HEK293 (cell line): ENCODE results near the gene SLC13A3.

Experiments
- CTCF ChIA-PET: fragments of 350-600 bp; formaldehyde crosslinking; extraction: SDS; loops from one replicate; lab custom pipeline; 2021; ENCODE audit warnings: antibody characterized with exemption; lab: Yijun Ruan, JAX
- POLR2A ChIA-PET: fragments of 300-600 bp; formaldehyde crosslinking; extraction: SDS; loops from one replicate; lab custom pipeline; 2020; ENCODE audit warnings: antibody characterized with exemption, inconsistent platforms; lab: Yijun Ruan, JAX
- H3K27ac ChIP-seq: fragments of 200-500 bp; sonication (Bioruptor generic); 2 replicates; pipeline ENCODE4 v1.5.1; 2014; ENCODE audit warnings: low read depth, low read length, control low read depth, inconsistent platforms; ENCODE audit errors: extremely low read depth
- H3K36me3 ChIP-seq, 2 experiments: fragments of 200-500 bp in 1 of 2; sonication (Bioruptor generic) in 1 of 2; 1 replicate in 1 of 2; 2 replicates in 1 of 2; pipeline ENCODE4 v1.5.1; 2014 to 2017; ENCODE audit warnings: inconsistent platforms in 2 of 2, low read length in 2 of 2; ENCODE audit not compliant: control insufficient read depth in 2 of 2, insufficient read depth in 1 of 2
- H3K4me1 ChIP-seq: fragments of 200-500 bp; sonication (Bioruptor generic); 2 replicates; pipeline ENCODE4 v1.5.1; 2014; ENCODE audit warnings: mild to moderate bottlenecking, low read length, inconsistent platforms; ENCODE audit not compliant: control insufficient read depth, insufficient read depth
- H3K4me3 ChIP-seq: 2 replicates; pipeline ENCODE4 v1.5.1; 2011; ENCODE audit warnings: low read depth, mild to moderate bottlenecking, control low read depth, low read length, moderate library complexity
- H3K9me3 ChIP-seq: fragments of 200-500 bp; sonication (Bioruptor generic); 2 replicates; pipeline ENCODE4 v1.5.1; 2014; ENCODE audit warnings: low read depth, low read length, inconsistent platforms; ENCODE audit not compliant: control insufficient read depth, insufficient read depth
- BCL11A ChIP-seq: fragments of 450-650 bp; formaldehyde crosslinking; IDR thresholded peaks from 2 replicates; pipeline ENCODE4 v1.5.1; 2016; ENCODE audit warnings: low read depth, missing biosample characterization, missing genetic modification characterization
- GLI2 ChIP-seq: fragments of 450-650 bp; formaldehyde crosslinking; IDR thresholded peaks from 2 replicates; pipeline ENCODE4; 2017; ENCODE audit warnings: missing biosample characterization, missing genetic modification characterization, low read depth, borderline replicate concordance
- HIC1 ChIP-seq: fragments of 450-650 bp; formaldehyde crosslinking; IDR thresholded peaks from 2 replicates; pipeline ENCODE4 v1.5.1; 2016; ENCODE audit warnings: missing biosample characterization, missing genetic modification characterization
- IKZF3 ChIP-seq: fragments of 450-650 bp; IDR thresholded peaks from 2 replicates; pipeline ENCODE4 v1.5.0; 2018; ENCODE audit warnings: missing biosample characterization, mild to moderate bottlenecking, missing genetic modification characterization, moderate library complexity
- OVOL3 ChIP-seq: fragments of 450-650 bp; formaldehyde crosslinking; IDR thresholded peaks from 2 replicates; pipeline ENCODE4 v1.5.1; 2016; ENCODE audit warnings: missing biosample characterization, missing genetic modification characterization
- PATZ1 ChIP-seq: fragments of 450-650 bp; formaldehyde crosslinking; IDR thresholded peaks from 2 replicates; pipeline ENCODE4 v1.5.1; 2016; ENCODE audit warnings: missing biosample characterization, missing genetic modification characterization
- ZBTB11 ChIP-seq: fragments of 450-650 bp; formaldehyde crosslinking; conservative IDR thresholded peaks from 2 replicates; pipeline ENCODE4 v1.5.1; 2016; ENCODE audit warnings: low read depth, missing biosample characterization, missing genetic modification characterization
- ZBTB20 ChIP-seq: fragments of 450-650 bp; formaldehyde crosslinking; IDR thresholded peaks from 2 replicates; pipeline ENCODE4 v1.5.1; 2016; ENCODE audit warnings: missing biosample characterization, missing genetic modification characterization
- ZEB2 ChIP-seq: fragments of 450-650 bp; formaldehyde crosslinking; IDR thresholded peaks from 2 replicates; pipeline ENCODE4 v1.5.1; 2016; ENCODE audit warnings: missing biosample characterization, missing genetic modification characterization
- ZFP41 ChIP-seq: fragments of 450-650 bp; formaldehyde crosslinking; IDR thresholded peaks from 2 replicates; pipeline ENCODE4 v1.5.1; 2016; ENCODE audit warnings: missing biosample characterization, missing genetic modification characterization, borderline replicate concordance
- ZNF10 ChIP-seq: fragments of 450-650 bp; formaldehyde crosslinking; IDR thresholded peaks from 2 replicates; pipeline ENCODE4 v1.5.1; 2017; ENCODE audit warnings: missing biosample characterization, missing genetic modification characterization
- ZNF114 ChIP-seq: fragments of 450-650 bp; formaldehyde crosslinking; IDR thresholded peaks from 2 replicates; pipeline ENCODE4 v1.5.0; 2017; ENCODE audit warnings: missing biosample characterization, missing genetic modification characterization
- ZNF140 ChIP-seq: fragments of 450-650 bp; formaldehyde crosslinking; IDR thresholded peaks from 2 replicates; pipeline ENCODE4 v1.5.1; 2016; ENCODE audit warnings: missing biosample characterization, missing genetic modification characterization
- ZNF19 ChIP-seq: fragments of 450-650 bp; formaldehyde crosslinking; IDR thresholded peaks from 2 replicates; pipeline ENCODE4; 2016; ENCODE audit warnings: missing biosample characterization, missing genetic modification characterization, low read depth
- ZNF501 ChIP-seq: fragments of 450-650 bp; formaldehyde crosslinking; IDR thresholded peaks from 2 replicates; pipeline ENCODE4 v1.5.1; 2016; ENCODE audit warnings: missing biosample characterization, missing genetic modification characterization
- ZNF529 ChIP-seq: fragments of 450-650 bp; formaldehyde crosslinking; IDR thresholded peaks from 2 replicates; pipeline ENCODE4 v1.5.1; 2017; ENCODE audit warnings: missing genetic modification characterization, missing biosample characterization; ENCODE audit not compliant: insufficient replicate concordance
- ZNF585B ChIP-seq: fragments of 450-650 bp; formaldehyde crosslinking; IDR thresholded peaks from 2 replicates; pipeline ENCODE4 v1.5.1; 2016; ENCODE audit warnings: missing biosample characterization, missing genetic modification characterization
- ZNF610 ChIP-seq: fragments of 450-650 bp; formaldehyde crosslinking; IDR thresholded peaks from 2 replicates; pipeline ENCODE4 v1.5.1; 2016; ENCODE audit warnings: missing biosample characterization, missing genetic modification characterization, borderline replicate concordance
- ZNF629 ChIP-seq: fragments of 450-650 bp; formaldehyde crosslinking; IDR thresholded peaks from 2 replicates; pipeline ENCODE4 v1.5.1; 2017; ENCODE audit warnings: missing biosample characterization, missing genetic modification characterization
- ZNF645 ChIP-seq: fragments of 450-650 bp; formaldehyde crosslinking; IDR thresholded peaks from 2 replicates; pipeline ENCODE4; 2016; ENCODE audit warnings: missing biosample characterization, missing genetic modification characterization
- ZNF660 ChIP-seq: fragments of 450-650 bp; IDR thresholded peaks from 2 replicates; pipeline ENCODE4 v1.5.1; 2018; ENCODE audit warnings: missing biosample characterization, mild to moderate bottlenecking, missing genetic modification characterization
- ZNF701 ChIP-seq: fragments of 450-650 bp; formaldehyde crosslinking; IDR thresholded peaks from 2 replicates; pipeline ENCODE4 v1.5.1; 2016; ENCODE audit warnings: missing biosample characterization, missing genetic modification characterization
- ZNF704 ChIP-seq: fragments of 450-650 bp; formaldehyde crosslinking; IDR thresholded peaks from 2 replicates; pipeline ENCODE4 v1.5.1; 2016; ENCODE audit warnings: missing biosample characterization, missing genetic modification characterization
- ZNF76 ChIP-seq: fragments of 450-650 bp; formaldehyde crosslinking; IDR thresholded peaks from 2 replicates; pipeline ENCODE4; 2016; ENCODE audit warnings: low read depth, missing biosample characterization, missing genetic modification characterization, borderline replicate concordance

The SLC13A3 gene

GRCh38 chr20:46606817-46607190 is 44.5 kb downstream of the SLC13A3 start (continued):
- TF ChIP-seq ZNF610 (tag by site-specific recombination) (no peak), ZNF645 (tag by site-specific recombination) (no peak), ZEB2 (tag by site-specific recombination) (no peak), HIC1 (tag by site-specific recombination) (no peak), ZNF701 (no peak), ZBTB20 (tag by site-specific recombination) (no peak)

- Histone ChIP-seq H3K4me3 (no peak overlapping the region), H3K36me3 (no peaks in the 10 kb centered on the region), H3K27ac (no peak overlapping the region)
- POLR2A ChIA-PET: no interaction called here
- TF ChIP-seq PATZ1 (no peak), ZNF114 (tag by site-specific recombination) (no peak), IKZF3 (tag by site-specific recombination) (no peak), ZBTB11 (tag by site-specific recombination) (no peak), ZNF19 (tag by site-specific recombination) (no peak), GLI2 (tag by site-specific recombination) (no peak)
- TF ChIP-seq, all 188 proteins: peak for 0
- no peaks in the 10 kb centered on the region for H3K9me3 ChIP-seq
- H3K4me1 ChIP-seq: no peaks in the 10 kb centered on the region
- CTCF ChIA-PET: no interaction called here
These were observed 45.1 kb downstream of the SLC13A3 start for GRCh38 chr20:46605978-46606816.

- Histone ChIP-seq H3K9me3 (no peaks in the 10 kb centered on the region), H3K4me1 (no peaks in the 10 kb centered on the region), H3K36me3 (no peaks in the 10 kb centered on the region), H3K4me3 (no peak overlapping the region), H3K27ac (no peak overlapping the region)
- ChIA-PET POLR2A (no interaction called here), CTCF (no interaction called here)
- TF ChIP-seq OVOL3 (tag by site-specific recombination) (no peak), BCL11A (tag by site-specific recombination) (no peak), ZNF140 (tag by site-specific recombination) (no peak), ZNF10 (tag by site-specific recombination) (no peak), ZNF701 (no peak), ZNF629 (no peak), ZNF76 (tag by site-specific recombination) (no peak), ZNF585B (tag by site-specific recombination) (no peak), ZNF704 (tag by site-specific recombination) (no peak), ZNF529 (tag by site-specific recombination) (no peak), ZFP41 (tag by site-specific recombination) (no peak), ZNF660 (tag by site-specific recombination) (no peak), ZNF501 (tag by site-specific recombination) (no peak)
These were observed 46.1 kb downstream of the SLC13A3 start for GRCh38 chr20:46605181-46605580.
